ENCODE measurements around the gene PGM2.

The PGM2 gene

DNA sequence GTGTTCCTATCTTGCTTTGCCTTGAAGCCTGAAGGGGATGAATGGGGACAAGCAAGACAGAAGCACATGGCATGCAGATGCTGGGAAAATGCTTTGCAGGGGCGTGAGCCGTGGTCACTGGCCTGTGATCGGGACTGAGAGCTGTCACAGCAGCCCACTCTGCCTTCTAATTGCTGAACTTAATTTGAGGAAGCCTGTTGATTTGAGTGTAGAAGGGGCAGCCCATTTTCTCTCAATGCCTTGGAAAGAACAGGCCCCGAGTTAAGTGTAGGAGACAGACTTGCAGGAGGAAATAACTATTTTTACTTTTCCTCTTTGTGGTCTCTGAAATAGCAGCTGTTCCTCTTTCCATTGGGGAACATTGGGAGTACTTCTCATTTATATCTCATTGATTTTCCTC is 38.3 kb downstream of the PGM2 start:
- DNase-seq (ENCODE audit: low spot score): peak; percentile 66

GRCh38 chr4:37865450-37865849 is 39.0 kb downstream of the PGM2 start:
- no peak for DNase-seq (ENCODE audit: low spot score)

DNA sequence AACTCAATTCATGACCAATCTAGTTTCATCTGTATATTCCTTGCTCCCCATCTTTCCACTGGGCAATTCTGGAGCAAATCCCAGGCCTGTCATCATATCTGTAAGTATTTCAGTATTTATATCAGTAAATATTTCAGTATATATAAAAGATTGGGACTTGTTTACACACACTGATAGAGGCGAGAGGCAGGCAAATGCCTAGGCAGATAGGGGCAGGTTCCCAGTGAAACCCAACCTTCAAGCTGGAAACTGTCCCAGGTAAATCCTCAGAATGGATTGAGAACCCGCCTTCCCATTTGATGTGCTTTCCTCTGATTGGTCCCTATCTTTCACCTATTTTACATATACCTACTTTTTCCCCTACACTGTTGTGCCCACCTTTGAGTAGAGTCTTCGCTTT is 40.6 kb downstream of the PGM2 start:
- DNase-seq (ENCODE audit: low spot score): no peak

GRCh38 chr4:37868238-37868637 is 41.8 kb downstream of the PGM2 start:
- DNase-seq (ENCODE audit: low spot score): no peak

DNA sequence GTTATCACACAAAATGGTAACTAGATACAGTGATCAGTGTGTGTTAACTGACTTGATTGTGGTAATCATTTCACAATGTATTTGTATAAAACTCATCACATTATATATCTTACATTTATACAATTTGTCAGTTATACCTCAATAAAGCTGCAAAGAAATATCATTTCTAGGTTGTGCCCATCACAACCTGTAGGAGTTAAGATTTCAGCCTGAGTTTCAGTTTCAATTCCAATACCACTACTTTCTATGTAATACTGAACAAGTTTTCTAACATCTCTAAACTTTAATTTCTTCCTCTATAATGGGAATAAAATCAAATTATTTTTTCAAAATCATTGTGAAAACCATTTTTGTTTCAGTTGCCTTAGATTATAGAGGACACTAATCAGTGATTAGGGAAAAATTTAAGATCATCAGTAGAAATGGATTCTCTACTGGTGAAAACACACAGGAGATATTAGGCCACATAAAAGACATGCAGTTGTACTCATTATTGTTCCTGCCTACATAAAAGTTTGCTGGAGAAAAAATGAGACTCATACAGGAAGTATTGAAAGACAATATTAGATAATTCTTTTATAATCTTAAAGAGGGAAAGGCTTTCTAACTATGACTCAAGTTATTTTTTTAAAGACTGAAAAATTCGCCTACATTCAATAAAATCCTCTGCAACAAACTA is 46.0 kb downstream of the PGM2 start:
- no peak for DNase-seq (ENCODE audit: low spot score)

GRCh38 chr4:37873386-37873785 is 46.9 kb downstream of the PGM2 start:
- no peak for DNase-seq (ENCODE audit: low spot score)

DNA sequence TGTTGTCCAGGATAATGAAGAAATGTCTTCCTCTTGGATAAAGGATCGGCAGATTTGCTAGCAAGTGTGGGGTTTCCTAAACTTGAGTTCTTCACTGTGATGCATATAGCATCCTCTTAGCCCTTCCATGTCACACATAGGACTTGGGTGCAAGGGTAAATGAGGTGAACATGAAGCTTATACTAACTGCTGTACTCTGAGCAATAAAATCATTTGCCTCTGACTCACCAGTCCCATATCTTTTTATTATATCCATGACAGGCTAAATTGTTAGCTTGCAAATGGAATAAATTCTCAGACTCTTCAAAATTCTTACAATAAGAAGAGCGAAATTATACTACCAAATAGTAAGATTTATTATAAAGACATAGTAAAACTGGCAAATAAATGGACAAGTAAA is 49.7 kb downstream of the PGM2 start:
- no peak for DNase-seq (ENCODE audit: low spot score)

GRCh38 chr4:37879365-37879764 is 52.9 kb downstream of the PGM2 start:
- no peak for DNase-seq (ENCODE audit: low spot score)

DNA sequence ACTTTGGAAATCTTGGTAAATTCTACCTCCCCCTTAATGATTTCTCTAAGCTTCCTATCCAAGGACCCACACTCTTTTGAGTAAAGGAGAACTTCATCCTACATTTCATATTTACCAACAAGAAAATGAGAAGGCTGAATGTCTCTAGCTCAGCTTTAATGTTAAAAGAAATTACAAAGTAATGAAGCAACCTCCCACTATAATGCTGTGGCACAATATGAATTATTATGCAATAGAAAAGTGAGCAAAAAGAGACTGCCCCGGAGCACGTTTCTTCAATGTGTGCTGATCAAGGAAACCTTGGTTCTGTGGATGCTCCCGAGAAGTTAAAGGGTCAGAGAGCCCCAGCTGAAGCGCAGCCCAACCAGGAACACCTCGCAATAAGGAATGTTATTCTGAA is 55.3 kb downstream of the PGM2 start:
- DNase-seq (ENCODE audit: low spot score): no peak

DNA sequence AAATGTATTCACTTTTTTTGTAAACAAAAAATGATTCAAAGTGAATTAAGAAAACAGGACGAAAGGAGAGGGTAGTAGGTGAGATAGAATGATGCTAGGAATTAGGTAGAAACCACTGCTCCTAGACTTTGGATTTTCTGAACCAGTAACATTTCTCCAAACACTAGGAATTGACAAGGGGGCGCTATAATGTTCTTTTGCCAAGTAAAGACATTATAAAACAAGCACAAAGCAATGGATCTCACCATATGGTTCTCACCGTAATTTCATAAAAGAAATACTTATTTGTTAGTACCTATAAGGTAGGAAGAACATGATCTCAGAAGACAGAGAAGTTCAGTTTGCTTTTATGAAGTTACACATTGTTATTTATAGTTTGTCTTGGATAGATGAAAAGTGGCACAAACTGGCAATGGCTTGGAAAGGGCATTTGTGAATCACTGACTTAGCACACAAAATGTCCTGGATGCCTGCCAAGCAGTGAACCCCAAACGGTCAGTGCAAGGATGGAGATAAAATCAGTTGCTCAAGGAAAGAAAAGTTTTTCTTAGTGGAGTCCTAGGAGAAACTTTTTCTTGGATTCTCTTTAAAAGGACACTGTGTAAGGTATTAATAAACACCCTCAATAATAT is 56.3 kb downstream of the PGM2 start:
- DNase-seq (ENCODE audit: low spot score): no peak

DNA sequence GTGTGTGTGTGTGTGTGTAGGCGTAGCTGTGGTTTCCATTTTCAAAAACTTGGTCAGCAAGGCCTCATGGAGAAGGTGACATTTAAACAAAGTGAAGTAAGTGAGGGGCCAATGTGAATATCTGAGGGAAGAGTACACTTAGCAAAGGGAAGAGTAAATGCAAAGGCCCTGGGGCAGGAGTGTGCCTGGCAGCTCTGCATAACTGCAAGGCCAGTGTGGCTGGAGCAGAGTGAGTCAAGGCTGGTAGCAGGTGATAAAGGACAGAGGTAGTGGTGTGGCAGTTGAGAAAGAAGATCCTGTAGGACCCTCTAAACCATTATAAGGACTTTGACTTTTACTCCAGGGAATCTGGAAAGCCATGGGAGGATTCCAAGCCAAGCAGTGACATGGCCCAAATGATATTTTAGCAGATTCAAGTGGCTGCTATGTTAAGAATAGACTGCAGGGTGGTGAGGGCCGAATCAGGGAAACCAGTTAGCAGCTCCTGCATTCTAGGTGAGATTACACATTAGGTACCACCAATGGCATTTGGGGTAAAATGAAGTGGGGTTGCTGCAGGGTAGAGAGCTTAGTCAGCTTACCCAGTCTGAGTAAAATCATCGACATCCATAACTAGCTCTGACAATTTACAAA is 58.5 kb downstream of the PGM2 start:
- no peak for DNase-seq (ENCODE audit: low spot score)

GRCh38 chr4:37885496-37885895 is 59.0 kb downstream of the PGM2 start:
- peak; percentile 36 for DNase-seq (ENCODE audit: low spot score)

DNA sequence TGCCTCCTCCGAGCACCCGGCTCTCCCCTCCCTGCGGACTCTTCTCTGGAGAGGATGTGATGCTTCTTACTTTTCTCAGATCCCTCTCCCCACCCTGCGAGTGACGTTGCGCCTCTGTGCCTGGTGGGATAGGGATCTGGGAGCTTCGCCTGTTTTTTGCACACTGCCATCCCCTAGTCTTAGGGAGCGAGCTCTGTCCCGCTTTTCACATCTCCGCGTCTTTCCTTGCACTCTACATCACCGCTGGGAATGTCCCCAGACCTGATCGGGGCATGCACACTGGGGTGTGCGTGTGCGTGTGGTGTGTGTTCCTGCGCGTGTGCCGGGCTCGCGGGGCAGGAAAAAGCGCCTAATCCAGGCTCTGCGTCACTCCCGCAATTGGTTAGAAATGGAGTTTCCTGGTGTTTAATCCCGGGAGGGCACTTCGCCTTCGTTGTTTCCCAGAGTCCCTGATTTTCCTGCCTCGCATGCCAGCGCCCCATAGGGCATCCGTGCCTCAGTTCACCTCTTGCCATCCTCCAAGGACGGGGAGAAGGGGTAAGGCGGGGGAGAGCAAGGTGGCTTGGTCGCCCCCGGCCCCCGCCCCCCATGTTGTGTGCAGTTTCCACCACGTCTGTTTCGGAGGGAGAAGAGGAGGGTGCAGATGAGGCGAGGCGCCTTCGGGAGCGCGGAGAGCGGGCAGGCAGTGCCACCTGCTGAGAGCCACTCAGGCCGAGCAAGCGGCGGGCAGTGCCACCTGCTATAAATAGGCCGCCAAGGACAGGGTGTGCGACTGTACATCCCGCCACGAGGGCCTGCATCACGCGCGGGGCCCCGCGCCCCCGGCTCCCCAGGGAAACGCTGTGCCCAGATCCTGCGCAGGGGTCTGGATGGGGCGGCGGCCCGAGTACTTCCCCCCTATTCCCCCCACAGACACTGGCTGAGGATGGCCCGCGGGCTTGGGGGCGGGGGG is 63.6 kb downstream of the PGM2 start:
- peak; percentile 71 for DNase-seq (ENCODE audit: low spot score)

DNA sequence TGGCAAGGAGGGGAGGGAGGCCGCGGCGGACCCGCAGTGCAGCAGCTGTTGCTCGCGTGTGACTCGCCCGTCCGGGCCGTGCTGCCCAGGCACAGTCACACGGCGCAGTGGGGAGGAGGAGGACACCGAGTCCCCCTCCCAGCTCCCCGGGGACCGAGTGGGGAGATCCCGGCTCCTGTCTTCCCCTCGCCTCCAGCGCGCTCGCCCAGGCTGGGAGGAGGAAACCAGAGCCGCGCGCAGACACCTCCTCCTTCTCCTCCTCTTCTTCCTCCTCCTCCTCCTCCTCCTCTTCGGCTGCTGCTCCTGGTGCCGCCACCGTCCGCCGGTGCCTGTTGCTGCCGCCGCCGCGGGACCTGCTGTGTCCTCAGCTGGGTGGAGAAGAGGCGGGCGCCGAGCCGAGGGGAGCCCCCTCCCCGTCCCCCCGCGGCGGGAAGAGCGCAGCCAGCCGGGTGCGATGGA is 64.3 kb downstream of the PGM2 start, which contains the start of gene TBC1D1:
Gene TBC1D1 (plus strand): TSS at position 284 of the 459 bp plus-strand sequence. CDS start 11,012 bp downstream, outside the sequence.
- DNase-seq (ENCODE audit: low spot score): peak; percentile 53

DNA sequence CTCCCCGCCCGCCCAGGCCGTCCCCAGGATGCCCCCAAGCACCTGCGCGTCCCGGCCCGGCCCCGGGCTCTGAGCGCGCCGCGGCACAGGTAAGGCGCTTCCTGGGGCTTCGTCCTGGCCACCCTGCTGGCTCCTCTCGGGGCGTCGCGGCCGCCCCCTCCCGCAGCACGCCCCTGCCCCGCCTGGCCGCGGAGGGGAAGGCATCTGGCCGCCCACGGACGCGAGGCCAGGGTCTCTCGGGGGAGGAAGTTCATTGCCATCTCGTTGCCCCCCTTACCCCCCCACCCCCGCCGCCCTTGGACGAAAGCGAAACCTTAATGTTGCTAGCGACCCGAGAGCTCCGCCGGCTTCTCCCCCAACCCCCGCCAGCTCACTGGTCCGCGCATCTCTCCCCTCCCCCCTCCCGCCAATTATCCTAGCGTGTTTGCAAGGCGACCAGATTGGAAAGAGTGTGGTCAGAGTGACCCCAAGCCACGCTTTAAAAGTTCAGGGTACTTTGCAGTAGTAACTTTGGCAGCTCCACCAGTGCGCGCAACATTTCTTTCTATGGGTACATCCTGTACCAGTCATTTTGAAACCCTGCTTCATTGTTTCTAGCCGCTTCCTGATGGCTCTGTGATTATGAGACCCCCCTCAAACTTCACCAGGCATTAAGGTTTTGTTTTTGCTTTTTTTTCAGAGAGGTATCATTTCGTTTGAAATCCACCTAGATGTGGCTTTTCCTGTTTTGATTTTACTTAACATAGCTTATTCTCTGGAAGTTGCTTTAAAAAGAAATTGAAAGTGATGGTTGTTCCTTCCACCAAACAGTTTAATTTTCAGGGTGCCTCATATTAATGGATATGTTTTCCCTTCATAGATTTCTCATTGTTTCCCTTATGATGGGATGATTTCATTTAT is 65.0 kb downstream of the PGM2 start:
- DNase-seq (ENCODE audit: low spot score): peak; percentile 32

DNA sequence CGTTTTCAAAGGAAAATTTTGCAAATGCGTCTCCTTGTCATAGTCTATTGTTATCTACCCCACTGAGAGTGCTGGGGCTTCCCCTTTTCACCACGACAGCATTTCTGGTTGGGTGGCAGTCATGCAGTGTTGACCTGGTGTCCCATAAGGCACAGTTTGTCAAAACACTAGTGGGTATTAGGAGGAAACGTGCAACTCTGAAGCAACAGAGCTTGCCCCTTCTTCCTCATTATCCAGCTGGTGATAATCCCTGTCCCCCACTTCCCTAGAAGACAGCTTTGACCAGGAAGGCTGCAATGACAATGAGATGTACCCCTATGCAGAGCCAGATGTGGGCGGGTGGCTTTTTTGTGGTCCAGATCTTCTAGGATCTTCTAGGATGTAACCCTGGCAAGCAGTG is 66.2 kb downstream of the PGM2 start:
- DNase-seq (ENCODE audit: low spot score): peak; percentile 51

- no peak for DNase-seq (ENCODE audit: low spot score)
These were observed 66.7 kb downstream of the PGM2 start for GRCh38 chr4:37893164-37893563.

DNA sequence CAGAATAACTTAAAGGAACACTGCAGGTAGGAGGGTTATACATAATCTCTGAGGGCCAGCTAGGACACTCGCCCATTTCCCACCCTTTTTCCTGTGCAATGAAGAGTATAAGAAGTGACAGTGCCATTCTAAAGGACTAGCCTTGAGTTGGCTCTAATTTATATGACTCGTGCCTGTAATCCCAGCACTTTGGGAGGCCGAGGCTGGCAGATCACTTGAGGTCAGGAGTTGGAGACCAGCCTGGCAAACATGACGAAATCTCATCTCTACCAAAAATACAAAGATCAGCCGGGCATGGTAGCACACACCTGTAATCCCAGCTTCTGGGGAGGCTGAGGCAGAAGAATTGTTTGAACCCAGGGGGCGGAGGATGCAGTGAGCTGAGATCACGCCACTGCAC is 68.8 kb downstream of the PGM2 start:
- DNase-seq (ENCODE audit: low spot score): no peak

GRCh38 chr4:37896206-37896860 is 69.8 kb downstream of the PGM2 start:
- DNase-seq (ENCODE audit: low spot score): no peak

GRCh38 chr4:37902212-37902611 is 75.7 kb downstream of the PGM2 start:
- no peak for DNase-seq (ENCODE audit: low spot score)
